PC-9 (cell line): ENCODE results near the gene ABCC6.

ENCODE experiments used
- EZH2 ChIP-seq: fragments of 200-600 bp; sonication (generic); IDR thresholded peaks from 2 replicates; pipeline ENCODE4 v1.8.0; 2017; ENCODE audit warnings: antibody characterized with exemption, low read depth
- TF ChIP-seq, protein P1 (sequence below): fragments of 200-600 bp; sonication (generic); conservative IDR thresholded peaks from 2 replicates; pipeline ENCODE4 v1.6.1; 2017; ENCODE audit warnings: mixed run types, antibody characterized with exemption, mild to moderate bottlenecking, moderate library complexity

DNA sequence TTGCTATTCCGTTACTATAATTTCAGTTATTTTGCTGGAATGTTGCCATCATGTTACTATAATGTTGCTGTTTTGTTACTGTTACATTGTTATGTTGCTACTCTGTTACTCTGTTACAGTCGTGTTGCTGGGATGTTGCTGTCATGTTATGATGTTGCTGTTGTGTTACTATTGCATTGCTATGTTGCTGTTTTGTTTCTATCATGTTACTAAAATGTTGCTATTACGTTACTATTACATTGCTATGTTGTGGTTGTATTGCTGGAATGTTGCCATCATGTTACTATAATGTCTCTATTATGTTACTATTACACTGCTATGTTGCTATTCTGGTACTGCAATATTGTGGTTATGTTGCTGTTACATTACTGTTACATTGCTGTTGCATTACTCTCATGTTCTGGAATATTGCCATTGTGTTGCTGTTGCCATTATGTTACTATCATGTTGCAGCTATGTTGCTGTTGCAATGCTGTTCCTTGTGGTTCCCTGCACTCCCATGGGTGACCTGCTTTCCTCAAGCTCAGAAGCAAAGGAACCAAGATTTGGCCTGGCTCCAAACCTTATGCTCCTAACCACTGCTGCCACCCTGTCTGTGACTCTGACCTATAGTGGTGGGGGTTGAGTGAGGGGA is 64.4 kb downstream of the ABCC6 start:
- TF ChIP-seq, protein P1, sequence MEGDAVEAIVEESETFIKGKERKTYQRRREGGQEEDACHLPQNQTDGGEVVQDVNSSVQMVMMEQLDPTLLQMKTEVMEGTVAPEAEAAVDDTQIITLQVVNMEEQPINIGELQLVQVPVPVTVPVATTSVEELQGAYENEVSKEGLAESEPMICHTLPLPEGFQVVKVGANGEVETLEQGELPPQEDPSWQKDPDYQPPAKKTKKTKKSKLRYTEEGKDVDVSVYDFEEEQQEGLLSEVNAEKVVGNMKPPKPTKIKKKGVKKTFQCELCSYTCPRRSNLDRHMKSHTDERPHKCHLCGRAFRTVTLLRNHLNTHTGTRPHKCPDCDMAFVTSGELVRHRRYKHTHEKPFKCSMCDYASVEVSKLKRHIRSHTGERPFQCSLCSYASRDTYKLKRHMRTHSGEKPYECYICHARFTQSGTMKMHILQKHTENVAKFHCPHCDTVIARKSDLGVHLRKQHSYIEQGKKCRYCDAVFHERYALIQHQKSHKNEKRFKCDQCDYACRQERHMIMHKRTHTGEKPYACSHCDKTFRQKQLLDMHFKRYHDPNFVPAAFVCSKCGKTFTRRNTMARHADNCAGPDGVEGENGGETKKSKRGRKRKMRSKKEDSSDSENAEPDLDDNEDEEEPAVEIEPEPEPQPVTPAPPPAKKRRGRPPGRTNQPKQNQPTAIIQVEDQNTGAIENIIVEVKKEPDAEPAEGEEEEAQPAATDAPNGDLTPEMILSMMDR = no peak
- TF ChIP-seq EZH2 = no peak
